ENCODE measurements around the gene SLC25A52.

DNA sequence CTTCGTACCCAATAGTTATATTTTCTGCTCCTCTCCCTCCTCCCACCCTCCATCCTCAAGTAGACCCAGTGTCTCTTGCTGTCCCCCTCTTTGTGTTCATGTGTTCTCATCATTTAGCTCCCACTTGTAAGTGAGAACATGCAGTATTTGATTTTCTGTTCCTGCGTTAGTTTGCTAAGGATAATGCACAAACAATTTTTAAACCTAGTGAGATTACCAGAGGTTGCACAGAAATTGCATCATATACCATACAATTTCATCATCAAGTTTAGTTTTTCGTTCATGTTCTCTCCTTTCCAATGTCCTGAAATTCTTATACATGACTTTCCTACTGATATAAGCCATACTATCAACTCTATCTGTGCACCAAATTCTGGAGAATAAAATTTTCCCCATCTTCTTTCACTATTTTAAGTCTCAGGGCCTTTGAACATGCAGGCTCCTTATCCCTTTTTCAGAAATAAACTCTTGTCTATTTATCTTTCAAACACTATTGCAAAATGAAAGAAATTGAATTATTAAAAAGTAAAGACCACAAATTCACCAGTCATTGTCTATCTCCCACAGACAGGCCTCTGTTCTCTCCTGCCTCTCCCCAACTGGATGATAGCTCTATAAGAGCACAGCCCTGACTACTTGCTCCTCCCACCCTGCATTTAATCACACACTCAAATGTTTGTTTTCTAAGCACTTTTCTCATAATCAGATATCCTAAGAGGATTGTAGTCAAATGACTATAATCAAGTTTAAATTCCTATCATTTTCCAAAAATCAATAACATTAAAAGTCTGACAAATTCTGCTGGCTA, 49.1 kb downstream of the SLC25A52 start:
- TF ChIP-seq POLR2A (IDR thresholded peaks at IDR 0.05) (no peak), POLR2AphosphoS5 (IDR thresholded peaks at IDR 0.05) (no peak)
- TF ChIP-seq, protein P1, sequence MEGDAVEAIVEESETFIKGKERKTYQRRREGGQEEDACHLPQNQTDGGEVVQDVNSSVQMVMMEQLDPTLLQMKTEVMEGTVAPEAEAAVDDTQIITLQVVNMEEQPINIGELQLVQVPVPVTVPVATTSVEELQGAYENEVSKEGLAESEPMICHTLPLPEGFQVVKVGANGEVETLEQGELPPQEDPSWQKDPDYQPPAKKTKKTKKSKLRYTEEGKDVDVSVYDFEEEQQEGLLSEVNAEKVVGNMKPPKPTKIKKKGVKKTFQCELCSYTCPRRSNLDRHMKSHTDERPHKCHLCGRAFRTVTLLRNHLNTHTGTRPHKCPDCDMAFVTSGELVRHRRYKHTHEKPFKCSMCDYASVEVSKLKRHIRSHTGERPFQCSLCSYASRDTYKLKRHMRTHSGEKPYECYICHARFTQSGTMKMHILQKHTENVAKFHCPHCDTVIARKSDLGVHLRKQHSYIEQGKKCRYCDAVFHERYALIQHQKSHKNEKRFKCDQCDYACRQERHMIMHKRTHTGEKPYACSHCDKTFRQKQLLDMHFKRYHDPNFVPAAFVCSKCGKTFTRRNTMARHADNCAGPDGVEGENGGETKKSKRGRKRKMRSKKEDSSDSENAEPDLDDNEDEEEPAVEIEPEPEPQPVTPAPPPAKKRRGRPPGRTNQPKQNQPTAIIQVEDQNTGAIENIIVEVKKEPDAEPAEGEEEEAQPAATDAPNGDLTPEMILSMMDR (IDR thresholded peaks at IDR 0.05 in 8 of 11, conservative IDR thresholded peaks at IDR 0.05 in 3 of 11) = no peak
